Effector memory CD8-positive, alpha-beta T cell (primary cell): ENCODE measurements around the gene MYADML2.

Source experiments
- ATAC-seq: fragments of 150-1000 bp; cut with Tn5 transposase; replicated peaks from 2 replicates; pipeline ENCODE4 v1.10.0; 2021; ENCODE audit warnings: mild to moderate bottlenecking, moderate library complexity
- DNase-seq, 3 experiments: peaks; one replicate each; pipeline ENCODE4 v3.0.0; 2021
- H3K27ac Mint-ChIP-seq, 2 donors: one replicate each; pipeline ENCODE4 v1.8.0; 2022; ENCODE audit warnings: mild to moderate bottlenecking in 2 of 2, mixed read lengths in 2 of 2, moderate library complexity in 2 of 2
- H3K27me3 Mint-ChIP-seq, 2 donors: one replicate each; pipeline ENCODE4 v1.8.0; 2022; ENCODE audit warnings: mixed read lengths in 2 of 2
- H3K36me3 Mint-ChIP-seq: one replicate; pipeline ENCODE4 v1.8.0; 2022; ENCODE audit warnings: mild to moderate bottlenecking, moderate library complexity, mixed read lengths; ENCODE audit not compliant: insufficient read depth
- H3K4me1 Mint-ChIP-seq, 2 donors: one replicate each; pipeline ENCODE4 v1.8.0; 2022; ENCODE audit warnings: low read depth in 2 of 2, mixed read lengths in 2 of 2
- H3K4me3 Mint-ChIP-seq, 2 donors: one replicate each; pipeline ENCODE4 v1.8.0; 2022; ENCODE audit warnings: mild to moderate bottlenecking in 2 of 2, mixed read lengths in 2 of 2, moderate library complexity in 2 of 2
- H3K9me3 Mint-ChIP-seq, 2 donors: one replicate each; pipeline ENCODE4 v1.8.0; 2022; ENCODE audit warnings: mixed read lengths in 2 of 2

Gene MYADML2

DNA sequence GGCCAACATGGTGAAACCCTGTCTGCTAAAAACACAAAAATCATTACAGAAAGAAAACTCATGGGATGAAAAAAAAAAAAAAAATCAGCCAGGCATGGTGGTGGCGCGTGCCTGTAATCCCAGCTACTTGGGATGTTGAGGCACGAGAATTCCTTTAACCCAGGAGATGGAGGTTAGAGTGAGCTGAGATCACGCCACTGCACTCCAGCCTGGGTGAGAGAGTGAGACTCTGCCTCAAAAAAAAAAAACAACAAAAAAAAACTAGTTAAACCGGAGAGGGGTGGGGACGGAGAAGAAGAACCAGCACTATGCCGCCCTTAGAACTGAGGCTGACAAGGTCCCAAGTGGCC, 21.3 kb upstream of the MYADML2 start:
- Mint-ChIP-seq H3K4me3 (peak overlapping the region in 1 of 2 donors; percentile 65), H3K36me3 (peaks cover 5% of the 10 kb centered on the region), H3K4me1 (peaks cover 3 to 13% of the 10 kb centered on the region in 2 donors), H3K27me3 (peaks cover 10 to 19% of the 10 kb centered on the region in 2 donors), H3K27ac (no peak overlapping the region), H3K9me3 (no peaks in the 10 kb centered on the region)
- DNase-seq (no peak), ATAC-seq (no peak)

DNA sequence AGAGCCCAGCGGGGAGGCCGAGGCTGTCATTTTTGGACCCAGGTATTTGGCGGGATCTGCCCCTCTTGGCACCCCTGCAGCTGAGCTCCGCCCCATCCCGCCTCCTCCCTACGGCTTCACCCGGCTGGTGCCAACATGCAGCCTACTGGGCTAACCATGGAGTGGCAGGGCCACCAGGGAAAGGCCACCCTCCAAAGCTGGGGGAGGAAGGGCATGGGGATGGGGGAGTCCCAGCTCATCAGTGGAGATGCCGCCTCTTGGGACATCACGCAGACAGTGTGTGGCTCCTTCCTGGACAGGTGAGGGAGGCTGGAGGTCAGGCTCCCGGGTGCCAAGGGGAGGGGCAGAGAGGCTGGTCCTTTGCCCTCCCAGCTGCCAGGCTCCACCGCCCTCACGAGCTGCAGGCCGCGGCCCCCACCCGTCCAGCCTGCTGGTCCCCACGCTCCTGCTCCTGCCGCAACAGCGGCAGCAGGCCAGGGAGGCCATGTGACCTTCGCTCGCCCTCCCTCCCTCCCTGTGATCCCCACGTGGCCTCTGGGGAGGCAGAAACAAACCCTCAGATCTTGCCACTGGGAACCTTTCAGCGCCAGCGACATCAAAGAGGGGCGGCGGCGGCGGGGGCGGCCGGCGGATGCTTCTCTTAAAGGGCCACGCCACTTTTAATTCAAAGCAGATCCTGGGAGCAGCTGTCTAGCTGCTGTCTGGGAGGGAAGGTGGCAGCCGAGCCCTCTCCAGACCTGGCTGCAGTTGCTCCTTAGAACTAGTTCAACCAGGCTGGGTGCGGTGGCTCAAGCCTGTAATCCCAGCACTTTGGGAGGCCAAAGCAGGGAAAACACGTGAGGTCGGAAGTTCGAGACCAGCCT, 20.7 kb upstream of the MYADML2 start:
- Mint-ChIP-seq H3K27me3 (peaks cover 10 to 26% of the 10 kb centered on the region in 2 donors), H3K4me1 (peaks cover 3 to 13% of the 10 kb centered on the region in 2 donors), H3K9me3 (no peaks in the 10 kb centered on the region), H3K27ac (no peak overlapping the region), H3K36me3 (peaks cover 5% of the 10 kb centered on the region), H3K4me3 (peak overlapping the region; percentile 38 to 65)
- ATAC-seq = peak; percentile 96
- peak; percentile 66 to 67 (median 67) for DNase-seq

DNA sequence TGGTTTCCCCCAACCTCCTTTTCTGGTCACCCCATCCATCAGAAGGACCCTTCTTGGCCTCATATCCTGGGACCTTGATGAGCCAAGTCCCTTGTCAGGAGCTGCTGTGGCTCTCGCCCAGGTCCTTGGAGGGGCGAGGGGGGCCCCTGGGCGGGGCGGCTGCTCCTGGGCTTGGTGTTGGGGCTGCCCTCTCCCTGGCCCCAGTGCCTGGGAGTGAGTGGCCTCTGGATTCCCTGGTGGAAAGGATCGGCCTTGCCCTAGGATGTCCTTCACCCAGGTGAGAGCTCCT, 20.2 kb upstream of the MYADML2 start:
- ATAC-seq (no peak), DNase-seq (no peak)
- Mint-ChIP-seq H3K27me3 (peaks cover 10 to 31% of the 10 kb centered on the region in 2 donors), H3K27ac (no peak overlapping the region), H3K4me3 (no peak overlapping the region), H3K9me3 (no peaks in the 10 kb centered on the region), H3K4me1 (peaks cover 3 to 13% of the 10 kb centered on the region in 2 donors), H3K36me3 (peaks cover 5% of the 10 kb centered on the region)

DNA sequence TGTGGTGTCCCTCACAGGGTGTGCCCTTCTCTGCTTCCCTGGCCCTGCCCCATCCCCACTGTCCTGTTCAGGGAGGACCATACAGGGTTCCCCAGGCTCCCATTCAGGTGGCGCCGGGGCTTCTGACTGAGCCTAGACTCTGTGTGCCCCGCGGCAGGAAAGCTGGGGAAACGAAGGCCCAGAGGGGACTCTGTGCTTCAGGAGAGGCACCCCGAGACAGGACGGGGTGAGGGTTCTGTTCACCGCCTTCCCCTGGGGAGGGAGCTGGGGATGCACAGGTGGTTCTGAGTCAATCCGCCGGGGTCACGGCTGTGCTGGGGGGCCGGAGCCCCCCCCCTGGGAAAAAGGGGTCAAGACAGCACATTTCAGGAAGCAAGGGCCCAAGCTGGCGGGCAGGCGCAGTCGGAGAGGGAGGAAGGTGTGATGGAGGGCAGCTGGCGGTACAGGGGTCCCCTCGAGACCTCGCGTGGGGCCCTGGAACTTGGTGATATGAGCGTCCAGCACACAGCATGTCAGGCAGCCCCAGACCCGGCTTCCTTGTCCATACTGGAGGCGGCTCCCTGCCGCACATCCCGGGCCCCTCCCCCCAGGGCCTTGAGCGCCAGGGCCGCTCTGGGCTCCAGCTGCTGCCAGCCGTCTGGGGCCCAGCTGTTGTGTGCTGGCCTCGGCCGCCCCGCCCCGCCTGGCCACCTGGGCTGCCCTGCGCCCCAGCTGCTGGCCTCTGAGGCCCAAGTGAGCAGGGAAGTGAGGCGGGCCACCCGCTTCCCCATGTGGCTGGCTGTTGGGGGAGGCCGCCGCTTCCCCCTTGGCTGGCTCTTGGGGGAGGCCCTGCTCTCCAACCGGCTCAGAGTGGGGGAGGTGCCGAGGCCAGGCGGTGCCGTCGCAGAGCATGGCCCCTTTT, 19.6 kb upstream of the MYADML2 start:
- ATAC-seq (no peak), DNase-seq (no peak)
- Mint-ChIP-seq H3K36me3 (peaks cover 5% of the 10 kb centered on the region), H3K4me3 (peak overlapping the region in 1 of 2 donors; percentile 33), H3K27ac (no peak overlapping the region), H3K27me3 (peaks cover 10 to 35% of the 10 kb centered on the region in 2 donors), H3K9me3 (no peaks in the 10 kb centered on the region), H3K4me1 (peaks cover 3 to 13% of the 10 kb centered on the region in 2 donors)

DNA sequence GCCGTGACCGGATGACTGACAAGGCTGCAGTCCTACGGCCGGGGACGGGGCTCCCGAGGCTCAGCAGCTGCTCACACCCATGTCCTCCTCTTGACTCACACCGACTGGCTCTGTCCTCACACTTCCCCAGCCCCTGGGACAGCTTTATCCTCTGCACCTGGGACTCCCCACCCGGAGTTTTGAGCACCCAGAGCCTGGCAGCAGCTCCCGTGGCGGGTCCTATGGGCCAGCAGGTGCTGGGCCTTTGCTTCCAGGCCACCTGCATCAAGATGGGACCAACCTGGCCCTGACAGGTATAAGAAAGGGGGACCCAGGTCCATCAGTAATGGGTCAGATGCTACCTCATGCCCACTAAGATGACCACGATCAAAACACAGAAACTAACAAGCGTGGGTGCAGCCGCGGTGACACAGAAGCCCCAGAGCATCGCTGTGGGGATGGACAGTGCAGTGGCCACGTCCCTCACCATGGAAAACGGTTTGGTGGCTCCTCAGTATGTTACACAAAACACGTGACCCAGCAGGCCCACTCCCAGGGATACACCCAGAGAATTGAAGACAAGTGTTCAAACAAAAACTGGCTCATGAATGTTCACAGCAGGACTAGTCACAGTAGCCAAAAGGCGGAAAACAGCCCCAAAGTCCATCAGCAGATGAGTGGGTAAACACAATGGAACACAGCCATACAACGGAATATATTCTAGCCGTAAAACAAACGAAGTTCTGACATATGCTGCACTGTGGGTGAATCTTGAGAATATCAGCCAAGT, 17.2 kb upstream of the MYADML2 start:
- no peaks in the 10 kb centered on the region for H3K9me3 Mint-ChIP-seq
- DNase-seq (no peak), ATAC-seq (no peak)
- H3K4me3 Mint-ChIP-seq = peak overlapping the region in 1 of 2 donors; percentile 40
- peaks cover 5% of the 10 kb centered on the region for H3K36me3 Mint-ChIP-seq
- H3K27me3 Mint-ChIP-seq = peaks cover 10 to 35% of the 10 kb centered on the region in 2 donors
- no peak overlapping the region for H3K27ac Mint-ChIP-seq
- peaks cover 3 to 11% of the 10 kb centered on the region in 2 donors for H3K4me1 Mint-ChIP-seq

DNA sequence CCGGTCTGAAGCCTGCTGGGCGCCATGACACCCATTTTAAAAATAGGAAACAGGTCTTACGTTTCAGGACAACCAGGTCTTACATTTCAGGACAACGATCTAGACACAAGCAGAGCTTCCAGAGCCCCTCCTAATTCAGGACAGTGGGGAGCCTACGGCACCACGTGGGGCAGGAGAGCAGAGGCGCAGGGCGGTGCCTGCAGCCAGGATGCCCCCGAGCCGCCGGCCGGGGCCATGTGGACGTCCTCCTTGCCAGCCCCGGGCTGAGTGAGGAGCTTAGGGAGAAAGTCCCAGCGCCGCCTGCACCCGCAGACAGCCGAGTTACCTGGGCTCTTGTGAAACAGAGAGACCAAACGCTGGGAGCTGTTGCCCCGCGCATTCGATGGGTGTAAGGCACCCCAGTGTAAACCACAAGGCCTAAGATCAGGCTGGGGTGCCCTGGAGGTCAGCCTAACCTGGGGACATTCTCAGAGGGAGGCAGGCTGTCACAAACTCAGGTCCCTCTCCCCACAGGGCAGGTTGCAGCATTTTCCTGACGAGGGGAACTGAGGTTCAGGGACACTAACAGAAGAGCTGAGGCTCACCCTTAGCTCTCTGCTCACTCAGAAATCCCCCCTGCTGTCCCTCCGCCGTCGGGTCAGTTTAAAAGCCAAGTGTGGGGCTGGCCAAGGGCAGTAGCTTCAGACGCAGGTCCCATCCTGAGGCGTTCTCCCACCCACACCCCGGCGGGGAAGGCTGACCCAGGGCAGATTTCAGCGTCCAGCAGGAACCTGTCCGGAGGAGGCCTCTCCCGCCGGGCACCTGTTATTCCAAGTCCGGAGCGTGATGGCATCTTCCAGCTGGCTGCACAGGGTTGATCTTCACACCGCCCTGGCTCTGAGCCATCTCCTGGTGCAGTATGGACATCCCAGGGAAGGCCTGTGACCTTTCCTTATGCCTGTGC, 15.7 kb upstream of the MYADML2 start:
- ATAC-seq = no peak
- Mint-ChIP-seq H3K4me1 (peaks cover 0 to 7% of the 10 kb centered on the region in 2 donors), H3K9me3 (no peaks in the 10 kb centered on the region), H3K27ac (no peak overlapping the region), H3K4me3 (peak overlapping the region in 1 of 2 donors; percentile 40), H3K36me3 (no peaks in the 10 kb centered on the region), H3K27me3 (peaks cover 23 to 49% of the 10 kb centered on the region in 2 donors)
- no peak for DNase-seq

DNA sequence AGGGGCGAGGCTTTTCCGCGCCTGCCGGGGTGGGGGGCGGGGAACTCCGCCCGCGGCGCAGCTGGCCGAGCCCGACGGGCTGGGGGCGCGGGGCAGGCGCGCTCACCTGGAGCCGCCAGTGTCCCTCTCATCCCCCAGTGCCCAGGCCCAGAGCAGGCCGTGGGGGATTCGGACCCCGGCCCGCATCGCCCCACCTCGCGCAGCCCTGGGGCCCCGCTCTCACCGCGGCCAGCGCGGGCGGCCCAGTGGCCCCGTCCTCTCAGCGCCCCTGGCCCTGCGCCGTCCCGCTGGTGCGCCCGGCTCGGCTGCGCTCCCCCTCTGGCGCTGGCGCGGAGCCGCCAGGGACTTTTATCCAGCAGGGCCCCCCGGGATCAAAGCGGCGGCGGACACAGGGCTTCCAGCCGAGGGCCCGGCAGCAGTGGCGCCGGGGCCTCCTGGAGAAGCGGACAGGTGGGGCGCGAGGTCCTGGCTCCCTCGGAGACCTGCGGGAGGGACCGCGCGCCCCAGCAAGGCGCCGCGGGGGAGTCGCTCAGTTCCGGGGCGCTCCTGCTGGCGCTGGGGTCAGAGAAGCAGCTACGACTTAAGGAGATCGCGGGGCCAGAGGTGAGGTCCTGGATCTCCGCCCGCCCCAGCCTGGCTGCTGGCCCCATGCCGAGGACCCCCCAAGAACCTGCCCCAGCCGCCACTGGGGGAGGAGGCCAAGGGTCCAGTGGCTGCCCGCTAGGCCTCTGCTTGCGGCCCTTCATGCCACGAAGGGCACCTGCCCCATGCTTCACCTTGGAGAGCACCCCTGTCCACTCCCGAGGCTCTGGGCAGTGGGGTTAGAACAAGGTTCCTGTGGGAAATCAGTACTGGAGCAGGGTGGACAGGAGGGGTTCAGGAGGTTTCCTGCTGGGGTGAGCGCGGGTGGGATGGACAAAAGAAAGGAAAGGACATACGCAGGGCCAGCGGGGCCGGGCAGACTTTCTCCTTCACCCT, 14.8 kb upstream of the MYADML2 start:
- peaks cover 0 to 7% of the 10 kb centered on the region in 2 donors for H3K4me1 Mint-ChIP-seq
- ATAC-seq (no peak), DNase-seq (no peak)
- H3K36me3 Mint-ChIP-seq = no peaks in the 10 kb centered on the region
- H3K27me3 Mint-ChIP-seq = peaks cover 27 to 59% of the 10 kb centered on the region in 2 donors
- no peaks in the 10 kb centered on the region for H3K9me3 Mint-ChIP-seq
- no peak overlapping the region for H3K4me3 Mint-ChIP-seq
- no peak overlapping the region for H3K27ac Mint-ChIP-seq

DNA sequence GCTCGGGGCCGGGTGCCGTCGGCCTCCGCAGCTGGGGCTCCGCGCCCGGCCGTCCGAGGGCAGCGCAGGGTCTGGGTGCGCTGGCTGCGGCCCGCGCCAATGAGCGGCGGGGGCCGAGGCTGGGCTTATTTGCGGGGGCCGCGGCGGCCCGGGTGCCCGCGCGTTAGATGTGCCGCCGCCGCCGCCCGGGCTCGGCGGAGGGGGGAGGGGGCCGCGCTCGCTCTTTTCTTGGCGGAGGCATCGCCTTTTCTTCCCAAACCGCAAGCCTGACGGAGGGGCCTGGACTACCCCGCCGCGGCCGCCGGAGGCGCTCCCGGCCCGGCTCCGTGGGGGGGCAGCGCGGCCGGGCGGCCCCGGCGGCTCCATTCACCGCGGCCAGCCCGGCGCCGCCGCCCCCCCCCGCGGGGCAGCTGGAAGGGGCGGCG, 14.1 kb upstream of the MYADML2 start, which contains the start of gene NOTUM:
Gene NOTUM, minus strand, starts transcription at position 101 of the 425 bp plus-strand sequence. CDS start 278 bp downstream, outside the sequence.
- peak within 1 kb of the TSS in 1 of 2 donors; percentile 33 for H3K4me3 Mint-ChIP-seq
- DNase-seq (no peak), ATAC-seq (no peak)
- H3K27ac Mint-ChIP-seq = no peak within 1 kb of the TSS
- H3K4me1 Mint-ChIP-seq = peaks cover 0 to 7% of the 10 kb centered on the region in 2 donors
- H3K36me3 Mint-ChIP-seq = no peaks in the 10 kb centered on the region
- peaks cover 27 to 59% of the 10 kb centered on the region in 2 donors for H3K27me3 Mint-ChIP-seq
- H3K9me3 Mint-ChIP-seq = no peaks in the 10 kb centered on the region

DNA sequence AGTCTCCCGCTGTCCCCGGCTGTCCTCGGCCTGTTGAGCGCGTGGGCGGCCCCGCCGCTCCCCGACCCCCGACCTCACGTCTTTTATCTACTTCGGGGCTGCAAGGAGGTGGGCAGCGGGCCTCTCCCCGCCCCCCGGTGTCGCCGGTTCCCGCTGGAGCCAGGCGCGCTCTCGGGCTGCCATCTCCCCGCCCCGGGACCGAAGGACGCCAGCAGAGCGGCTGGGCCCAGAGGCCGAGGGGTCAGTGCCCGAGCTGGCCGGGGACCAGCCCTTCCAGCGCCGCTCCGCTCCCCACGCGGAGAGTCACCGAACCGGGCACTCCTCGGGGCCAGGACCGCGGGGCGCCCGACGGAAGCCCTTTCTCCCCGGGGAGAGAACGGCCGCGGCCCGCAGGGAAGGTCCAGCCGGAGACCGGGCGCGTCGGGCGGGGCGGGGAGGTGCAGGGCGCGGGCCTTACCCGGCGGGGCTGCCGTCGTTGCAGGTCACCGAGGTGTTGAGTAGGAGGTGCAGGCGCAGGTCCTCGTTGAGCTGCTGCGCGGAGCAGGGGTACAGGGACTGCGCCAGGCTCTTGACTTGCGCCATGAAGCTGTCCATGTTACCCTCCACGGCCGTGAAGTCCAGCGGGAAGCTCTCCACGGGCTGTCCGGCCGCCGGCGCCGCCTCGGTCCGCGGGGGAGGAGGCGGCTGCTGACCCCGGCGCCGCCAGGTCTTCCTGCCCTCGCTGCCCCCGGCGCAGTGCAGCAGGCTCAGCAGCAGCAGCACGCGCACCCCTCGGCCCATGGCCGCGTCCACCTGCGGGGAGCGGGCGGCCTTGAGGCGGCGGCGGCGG, 13.3 kb upstream of the MYADML2 start:
- no peak for DNase-seq
- Mint-ChIP-seq H3K4me3 (peak overlapping the region in 1 of 2 donors; percentile 33), H3K27ac (no peak overlapping the region), H3K4me1 (peaks cover 0 to 7% of the 10 kb centered on the region in 2 donors), H3K36me3 (no peaks in the 10 kb centered on the region), H3K9me3 (no peaks in the 10 kb centered on the region), H3K27me3 (peaks cover 27 to 59% of the 10 kb centered on the region in 2 donors)
- no peak for ATAC-seq

DNA sequence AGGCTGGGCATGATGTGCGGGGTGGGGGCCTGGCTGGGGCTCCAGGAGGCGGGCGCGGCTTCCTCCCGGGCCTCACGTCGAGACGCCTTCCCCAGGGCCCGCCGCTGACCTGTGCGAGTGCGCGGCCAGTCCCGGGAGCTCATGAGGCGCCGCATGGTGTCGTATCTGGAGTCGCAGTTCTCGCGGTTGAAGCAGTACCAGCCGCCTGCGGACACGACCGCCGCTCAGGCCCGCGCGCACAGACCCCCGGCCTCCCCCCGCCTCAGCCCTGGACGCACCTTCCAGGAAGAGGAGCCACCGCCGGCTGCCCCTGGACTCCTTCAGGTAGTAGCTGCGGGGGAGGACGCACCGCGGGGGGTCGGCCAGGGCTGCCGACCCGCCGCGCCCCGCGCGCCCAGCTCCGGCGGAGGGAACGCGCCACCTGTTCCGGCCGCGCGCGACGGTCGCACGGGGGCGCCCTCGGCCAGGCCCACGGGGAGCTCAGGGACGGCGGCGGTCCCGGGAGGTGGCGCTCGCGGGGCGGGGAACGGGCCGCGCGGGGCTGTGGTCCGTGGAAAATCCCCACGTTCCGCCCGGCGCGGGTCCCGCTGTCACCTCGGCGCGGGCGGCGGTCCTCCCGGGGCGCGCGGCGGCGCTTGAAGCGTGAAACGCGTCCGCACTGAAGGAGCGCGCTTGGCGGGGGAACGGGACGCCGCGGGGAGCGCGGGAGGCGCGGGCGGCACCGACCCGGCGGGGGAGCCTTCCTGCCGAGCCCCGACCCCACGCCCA, 12.5 kb upstream of the MYADML2 start:
- peak; percentile 80 to 86 (median 80) for DNase-seq
- Mint-ChIP-seq H3K36me3 (no peaks in the 10 kb centered on the region), H3K4me3 (peak overlapping the region; percentile 63 to 68), H3K27me3 (peaks cover 26 to 52% of the 10 kb centered on the region in 2 donors), H3K9me3 (no peaks in the 10 kb centered on the region), H3K4me1 (peaks cover 0 to 7% of the 10 kb centered on the region in 2 donors), H3K27ac (no peak overlapping the region)
- peak; percentile 93 for ATAC-seq
